Measurements from ENCODE around the gene VSX2. TPM values are rescaled to one million over a fixed set of nuclear protein-coding genes. Genes with fewer than 3 reads are reported as not detected.

The VSX2 gene
- total and polyA plus RNA-seq, 2 donors (not counting 1 experiment from before 2014, with no cell fraction given), result not detected

DNA sequence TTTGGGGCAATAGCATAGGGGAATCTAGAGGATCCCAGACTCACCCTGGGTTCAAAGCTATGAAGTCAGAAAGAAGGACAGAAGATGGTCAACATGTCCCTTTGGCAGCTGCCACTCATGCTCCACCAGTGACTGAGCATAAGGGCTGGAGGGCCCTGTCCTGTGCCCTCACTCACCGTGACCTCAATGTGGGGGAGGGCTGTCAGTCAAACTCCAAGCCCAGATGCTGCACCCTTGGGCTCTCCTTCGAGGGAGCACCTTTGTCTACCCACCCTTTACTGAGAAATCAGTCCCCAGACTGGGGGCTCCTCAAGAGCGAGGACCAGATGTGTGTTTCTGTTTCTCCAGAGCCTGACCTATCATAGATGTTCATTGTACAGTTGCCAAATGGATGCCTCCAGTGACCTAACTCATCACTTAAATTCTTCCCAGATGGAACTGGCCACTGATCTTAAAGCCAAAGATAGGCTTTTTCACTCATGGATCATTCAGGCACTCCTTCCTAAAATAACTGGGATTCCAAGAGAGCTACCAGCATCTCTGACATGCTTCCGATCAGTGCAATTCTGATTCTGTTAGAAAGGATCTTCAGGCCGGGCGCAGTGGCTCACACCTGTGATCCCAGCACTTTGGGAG is 27.2 kb upstream of the VSX2 start:
- Histone ChIP-seq H3K27ac (ENCODE audit: insufficient read depth, low read length) (no peak overlapping the region), H3K4me3 (replicated peaks in 1 of 4; ENCODE audit: control extremely low read depth in 1 of 4, insufficient read depth in 1 of 4, low read depth in 3 of 4, low read length in 4 of 4) (no peak overlapping the region), H2AFZ (ENCODE audit: low read length) (no peak overlapping the region), H3K36me3 (ENCODE audit: control insufficient read depth, insufficient read depth, low read length) (no peaks in the 10 kb centered on the region), H3K79me2 (ENCODE audit: control insufficient read depth, insufficient read depth, low read length) (no peaks in the 10 kb centered on the region), H3K4me1 (ENCODE audit: control insufficient read depth, extremely low read depth, insufficient read depth, low read length) (no peaks in the 10 kb centered on the region), H4K20me1 (ENCODE audit: control insufficient read depth, extremely low read depth, insufficient read depth, low read length) (no peaks in the 10 kb centered on the region), H3K9ac (ENCODE audit: insufficient read depth, low read length) (no peak overlapping the region), H3K9me3 (ENCODE audit: control insufficient read depth, insufficient read depth, low read depth, low read length) (no peaks in the 10 kb centered on the region), H3K4me2 (ENCODE audit: extremely low read depth, insufficient read depth, low read length) (no peak overlapping the region), H3K27me3 (ENCODE audit: control insufficient read depth, insufficient read depth, low read length) (peaks cover 20% of the 10 kb centered on the region)
- no peak for DNase-seq (ENCODE audit: low read depth in 2 of 2)
- TF ChIP-seq, protein P1, sequence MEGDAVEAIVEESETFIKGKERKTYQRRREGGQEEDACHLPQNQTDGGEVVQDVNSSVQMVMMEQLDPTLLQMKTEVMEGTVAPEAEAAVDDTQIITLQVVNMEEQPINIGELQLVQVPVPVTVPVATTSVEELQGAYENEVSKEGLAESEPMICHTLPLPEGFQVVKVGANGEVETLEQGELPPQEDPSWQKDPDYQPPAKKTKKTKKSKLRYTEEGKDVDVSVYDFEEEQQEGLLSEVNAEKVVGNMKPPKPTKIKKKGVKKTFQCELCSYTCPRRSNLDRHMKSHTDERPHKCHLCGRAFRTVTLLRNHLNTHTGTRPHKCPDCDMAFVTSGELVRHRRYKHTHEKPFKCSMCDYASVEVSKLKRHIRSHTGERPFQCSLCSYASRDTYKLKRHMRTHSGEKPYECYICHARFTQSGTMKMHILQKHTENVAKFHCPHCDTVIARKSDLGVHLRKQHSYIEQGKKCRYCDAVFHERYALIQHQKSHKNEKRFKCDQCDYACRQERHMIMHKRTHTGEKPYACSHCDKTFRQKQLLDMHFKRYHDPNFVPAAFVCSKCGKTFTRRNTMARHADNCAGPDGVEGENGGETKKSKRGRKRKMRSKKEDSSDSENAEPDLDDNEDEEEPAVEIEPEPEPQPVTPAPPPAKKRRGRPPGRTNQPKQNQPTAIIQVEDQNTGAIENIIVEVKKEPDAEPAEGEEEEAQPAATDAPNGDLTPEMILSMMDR (conservative IDR thresholded peaks at IDR 0.05 in 1 of 2, IDR thresholded peaks at IDR 0.05 in 1 of 2; ENCODE audit: low read depth in 1 of 2, low read length in 2 of 2), result no peak
- TF ChIP-seq EZH2 (IDR thresholded peaks at IDR 0.05; ENCODE audit: low read length, missing control alignments), result no peak

DNA sequence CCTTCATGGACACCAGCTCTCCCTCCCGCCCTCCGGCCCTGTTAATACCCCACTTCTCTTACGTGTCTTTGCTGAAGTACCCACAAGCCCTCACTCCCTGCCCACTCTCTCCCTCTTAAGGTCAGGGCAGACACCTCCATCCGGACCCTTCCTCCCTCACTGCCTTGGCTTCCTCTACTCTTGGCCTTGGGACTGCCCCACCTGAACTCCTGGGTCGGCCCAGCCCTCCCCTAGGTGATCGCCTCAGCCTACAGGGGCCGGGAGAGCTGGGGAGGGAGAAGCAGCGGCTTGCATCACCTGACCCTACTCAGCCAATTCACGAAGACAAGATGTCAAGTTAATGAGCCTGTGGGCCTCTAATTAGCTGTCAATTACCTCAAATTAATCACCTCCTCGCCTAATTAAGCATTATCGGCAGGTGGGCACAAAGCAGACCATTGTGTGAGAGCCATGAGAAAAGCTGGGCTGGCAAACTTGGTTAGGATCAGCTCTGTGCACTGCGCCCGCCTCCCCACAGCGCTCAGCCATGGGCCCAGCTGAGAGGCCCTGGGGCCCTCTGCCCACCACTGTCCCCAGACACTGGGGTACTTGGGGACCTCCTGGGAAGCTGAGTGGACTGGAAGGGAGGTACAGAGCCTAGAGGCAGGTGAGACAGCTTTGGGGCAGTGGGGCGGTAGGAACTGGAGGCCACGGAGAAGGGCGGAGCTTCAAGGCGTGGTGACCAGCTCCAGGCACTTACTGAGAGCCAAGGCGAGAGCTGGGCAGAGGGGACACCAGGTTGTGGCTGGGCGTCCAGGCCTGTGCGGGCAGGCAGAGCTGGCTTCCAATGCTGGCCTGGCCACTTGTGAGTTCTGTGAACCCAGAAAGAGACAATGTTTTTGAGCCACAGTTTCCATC is 25.1 kb upstream of the VSX2 start:
- no peak overlapping the region for H3K9ac ChIP-seq (ENCODE audit: insufficient read depth, low read length)
- no peaks in the 10 kb centered on the region for H3K79me2 ChIP-seq (ENCODE audit: control insufficient read depth, insufficient read depth, low read length)
- TF ChIP-seq, protein P1 (conservative IDR thresholded peaks at IDR 0.05 in 1 of 2, IDR thresholded peaks at IDR 0.05 in 1 of 2; ENCODE audit: low read depth in 1 of 2, low read length in 2 of 2), result no peak
- no peak for TF ChIP-seq EZH2 (IDR thresholded peaks at IDR 0.05; ENCODE audit: low read length, missing control alignments)
- H4K20me1 ChIP-seq (ENCODE audit: control insufficient read depth, extremely low read depth, insufficient read depth, low read length), result no peaks in the 10 kb centered on the region
- no peaks in the 10 kb centered on the region for H3K4me1 ChIP-seq (ENCODE audit: control insufficient read depth, extremely low read depth, insufficient read depth, low read length)
- H2AFZ ChIP-seq (ENCODE audit: low read length), result no peak overlapping the region
- no peak overlapping the region for H3K4me3 ChIP-seq (replicated peaks in 1 of 4; ENCODE audit: control extremely low read depth in 1 of 4, insufficient read depth in 1 of 4, low read depth in 3 of 4, low read length in 4 of 4)
- H3K4me2 ChIP-seq (ENCODE audit: extremely low read depth, insufficient read depth, low read length), result no peak overlapping the region
- H3K36me3 ChIP-seq (ENCODE audit: control insufficient read depth, insufficient read depth, low read length), result no peaks in the 10 kb centered on the region
- no peak for DNase-seq (ENCODE audit: low read depth in 2 of 2)
- no peak overlapping the region for H3K27ac ChIP-seq (ENCODE audit: insufficient read depth, low read length)
- peaks cover 19% of the 10 kb centered on the region for H3K27me3 ChIP-seq (ENCODE audit: control insufficient read depth, insufficient read depth, low read length)
- no peaks in the 10 kb centered on the region for H3K9me3 ChIP-seq (ENCODE audit: control insufficient read depth, insufficient read depth, low read depth, low read length)

DNA sequence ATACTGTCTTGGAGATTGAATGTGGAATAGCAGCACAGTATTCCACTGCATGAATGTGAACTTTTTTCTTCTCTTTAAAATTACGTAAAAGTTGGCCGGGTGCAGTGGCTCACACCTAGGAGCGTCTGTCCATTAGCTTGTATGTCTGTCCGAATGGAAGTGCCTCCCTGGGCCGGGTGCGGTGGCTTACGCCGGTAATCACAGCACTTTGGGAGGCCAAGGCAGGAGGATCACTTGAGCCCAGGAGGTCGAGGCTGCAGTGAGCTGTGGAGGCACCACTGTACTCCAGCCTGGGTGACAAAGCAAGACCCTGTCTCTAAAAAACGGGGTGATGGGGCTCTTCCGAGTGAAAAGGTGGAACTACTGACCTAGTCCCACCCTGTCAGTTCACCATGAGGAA is 22.6 kb upstream of the VSX2 start:
- Histone ChIP-seq H3K9ac (ENCODE audit: insufficient read depth, low read length) (no peak overlapping the region), H2AFZ (ENCODE audit: low read length) (no peak overlapping the region), H3K4me3 (replicated peaks in 1 of 4; ENCODE audit: control extremely low read depth in 1 of 4, insufficient read depth in 1 of 4, low read depth in 3 of 4, low read length in 4 of 4) (no peak overlapping the region), H3K9me3 (ENCODE audit: control insufficient read depth, insufficient read depth, low read depth, low read length) (no peaks in the 10 kb centered on the region), H3K36me3 (ENCODE audit: control insufficient read depth, insufficient read depth, low read length) (no peaks in the 10 kb centered on the region), H3K27me3 (ENCODE audit: control insufficient read depth, insufficient read depth, low read length) (peaks cover 31% of the 10 kb centered on the region), H3K4me2 (ENCODE audit: extremely low read depth, insufficient read depth, low read length) (no peak overlapping the region), H3K79me2 (ENCODE audit: control insufficient read depth, insufficient read depth, low read length) (no peaks in the 10 kb centered on the region), H3K4me1 (ENCODE audit: control insufficient read depth, extremely low read depth, insufficient read depth, low read length) (no peaks in the 10 kb centered on the region), H4K20me1 (ENCODE audit: control insufficient read depth, extremely low read depth, insufficient read depth, low read length) (no peaks in the 10 kb centered on the region), H3K27ac (ENCODE audit: insufficient read depth, low read length) (no peak overlapping the region)
- no peak for DNase-seq (ENCODE audit: low read depth in 2 of 2)
- no peak for TF ChIP-seq EZH2 (IDR thresholded peaks at IDR 0.05; ENCODE audit: low read length, missing control alignments)
- TF ChIP-seq, protein P1 (conservative IDR thresholded peaks at IDR 0.05 in 1 of 2, IDR thresholded peaks at IDR 0.05 in 1 of 2; ENCODE audit: low read depth in 1 of 2, low read length in 2 of 2), result no peak
